Adrenal gland (tissue), 12 donors: ENCODE data around the gene MORF4L1. TPM values are rescaled to one million over a fixed set of nuclear protein-coding genes. Genes with fewer than 3 reads are reported as not detected.
A peak's percentile ranks its signal among the peaks of the same experiment; 100 is the strongest.

Source experiments
- DNase-seq, 7 donors: peaks; one replicate each; pipeline ENCODE4 v3.0.0-alpha.2; 2019 to 2020
- H3K27ac ChIP-seq, 5 donors: fragments of 200-600 bp; sonication (generic) in 4 of 5; 1 replicate in 3 of 5; 2 replicates in 2 of 5; pipeline versions ENCODE4 v1.5.1 to v1.8.0; 2016 to 2020; ENCODE audit warnings: mild to moderate bottlenecking in 1 of 5
- H3K27me3 ChIP-seq: fragments of 200-600 bp; 2 replicates; pipeline ENCODE4 v1.8.0; 2021
- H3K36me3 ChIP-seq, 2 donors: fragments of 200-600 bp; replicated peaks in 1 of 2; 1 replicate in 1 of 2; 2 replicates in 1 of 2; pipeline versions ENCODE4 v1.5.1 to v1.8.0; 2018 to 2022
- H3K4me1 ChIP-seq, 2 donors: fragments of 200-600 bp; replicated peaks in 1 of 2; 1 replicate in 1 of 2; 2 replicates in 1 of 2; pipeline versions ENCODE4 v1.5.1 to v1.8.0; 2018 to 2021
- H3K4me3 ChIP-seq, 4 donors: fragments of 200-600 bp; sonication (generic) in 3 of 4; one replicate each; pipeline ENCODE4 v1.5.1; 2016 to 2018
- H3K9me3 ChIP-seq, 3 donors: fragments of 200-600 bp; sonication (generic) in 1 of 3; replicated peaks in 1 of 3; 1 replicate in 2 of 3; 2 replicates in 1 of 3; pipeline versions ENCODE4 v1.5.1 to v1.8.0; 2016 to 2021
- POLR2A ChIP-seq, 2 donors: fragments of 450-650 bp; IDR thresholded peaks; one replicate each; pipeline ENCODE4 v1.6.1; 2017; ENCODE audit warnings: antibody characterized with exemption in 2 of 2, mild to moderate bottlenecking in 2 of 2, moderate library complexity in 1 of 2
- WGBS, 4 donors: extraction: QIAGEN DNeasy Blood & Tissue Kit in 2 of 4; methylation state at CpG; one replicate each; pipeline versions ENCODE4 v1.1.5 to v1.1.7; 2013 to 2017; 5-methylcytosine and 5-hydroxymethylcytosine counted together
- intact Hi-C, 2 donors: fragments of 100-400 bp; cut with DNase I; formaldehyde crosslinking; loops; one replicate each; pipeline versions ENCODE4 v1.14.1 to v1.15.0; 2022 to 2023
- polyA plus RNA-seq, 3 donors: library from polyadenylated mRNA; stranded (reverse); fragments of 200-250 nt in 2 of 3; fragments of 350-450 nt in 1 of 3; fragmentation: Illumina TruSeq in 1 of 3; extraction: RNeasy Lipid Tissue Mini Kit (QIAGEN cat#74804) in 1 of 3; gene quantifications; one replicate each; pipeline ENCODE4 v1.2.3, GENCODE V29; 2013 to 2014
- total RNA-seq, 9 donors: library from RNA; depleted of rRNA in 4 of 9; stranded (reverse); fragments of >200 nt in 4 of 9; fragments of 120-200 nt in 1 of 9; fragmentation: NEBNext Ultra II Directional in 1 of 9; extraction: Animal tissue kit (Norgen Biotek cat#: 25700) in 1 of 9; gene quantifications; one replicate each; pipeline versions ENCODE4 v1.1.0 to v1.2.4, GENCODE V29; 2013 to 2023
- TF ChIP-seq, protein P1 (sequence below), 6 experiments: fragments of 450-650 bp in 4 of 6; fragments of 200-600 bp in 2 of 6; sonication (generic) in 1 of 6; IDR thresholded peaks; 1 replicate in 5 of 6; 2 replicates in 1 of 6; pipeline versions ENCODE4 v1.5.1 to v1.8.0; 2016 to 2021; ENCODE audit warnings: antibody characterized with exemption in 6 of 6, mild to moderate bottlenecking in 2 of 6, moderate library complexity in 1 of 6
- donor health status: healthy with polysubstance abuse.
- donor health status: Bipolar disorder and iron deficiency.
- donor health status: DM: yes; HTN: yes; CAD: no.
- donor health status: DM: no; HTN: no; CAD: no.
- donor health status: DM: no; HTN: no; CAD: no.
- donor health status: DM: yes; HTN: yes; CAD: no.

MORF4L1 gene
- total and polyA plus RNA-seq, 12 donors, result 99.8 to 935 (median 342) TPM

DNA sequence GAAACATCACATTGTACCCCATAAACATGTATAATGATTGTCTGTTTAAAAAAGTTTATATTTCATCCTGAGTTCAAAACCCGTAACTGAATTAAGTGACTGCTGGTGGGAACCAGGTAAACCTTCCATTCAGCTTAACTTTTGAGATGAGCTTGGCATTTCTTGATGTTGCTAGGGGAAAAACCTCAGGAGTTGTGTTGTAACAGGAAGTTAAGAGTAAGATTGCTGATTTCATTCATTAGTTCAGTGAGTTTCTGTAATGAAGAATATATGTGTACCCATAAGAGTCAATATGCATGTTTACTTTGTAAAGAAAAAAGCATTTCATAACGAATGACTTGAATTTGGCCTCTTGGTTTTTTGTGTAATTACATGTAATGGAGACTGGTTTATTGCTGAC, 39.6 kb downstream of the MORF4L1 start:
- TF ChIP-seq POLR2A (IDR thresholded peaks at IDR 0.05), result no peak
- TF ChIP-seq, protein P1, sequence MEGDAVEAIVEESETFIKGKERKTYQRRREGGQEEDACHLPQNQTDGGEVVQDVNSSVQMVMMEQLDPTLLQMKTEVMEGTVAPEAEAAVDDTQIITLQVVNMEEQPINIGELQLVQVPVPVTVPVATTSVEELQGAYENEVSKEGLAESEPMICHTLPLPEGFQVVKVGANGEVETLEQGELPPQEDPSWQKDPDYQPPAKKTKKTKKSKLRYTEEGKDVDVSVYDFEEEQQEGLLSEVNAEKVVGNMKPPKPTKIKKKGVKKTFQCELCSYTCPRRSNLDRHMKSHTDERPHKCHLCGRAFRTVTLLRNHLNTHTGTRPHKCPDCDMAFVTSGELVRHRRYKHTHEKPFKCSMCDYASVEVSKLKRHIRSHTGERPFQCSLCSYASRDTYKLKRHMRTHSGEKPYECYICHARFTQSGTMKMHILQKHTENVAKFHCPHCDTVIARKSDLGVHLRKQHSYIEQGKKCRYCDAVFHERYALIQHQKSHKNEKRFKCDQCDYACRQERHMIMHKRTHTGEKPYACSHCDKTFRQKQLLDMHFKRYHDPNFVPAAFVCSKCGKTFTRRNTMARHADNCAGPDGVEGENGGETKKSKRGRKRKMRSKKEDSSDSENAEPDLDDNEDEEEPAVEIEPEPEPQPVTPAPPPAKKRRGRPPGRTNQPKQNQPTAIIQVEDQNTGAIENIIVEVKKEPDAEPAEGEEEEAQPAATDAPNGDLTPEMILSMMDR (IDR thresholded peaks at IDR 0.05), result no peak
- 82 to 92% (median 86%) methylated on average over 2 of the region's 2 CpGs for WGBS, 4 donors
- Histone ChIP-seq H3K9me3 (no peaks in the 10 kb centered on the region), H3K27me3 (no peaks in the 10 kb centered on the region), H3K27ac (no peak overlapping the region), H3K36me3 (peaks cover 0 to 35% of the 10 kb centered on the region in 2 donors), H3K4me3 (no peak overlapping the region), H3K4me1 (peaks cover 15 to 49% of the 10 kb centered on the region in 2 donors)
- intact Hi-C loops, result loop anchor here (5.0 to 10.0 kb wide), 3 partner anchors 65 to 272 kb away; no protein-coding TSS in a partner anchor
- DNase-seq, result no peak

GRCh38 chr15:78913012-78913411, 40.3 kb downstream of the MORF4L1 start:
- intact Hi-C loops, result loop anchor here (5.0 to 10.0 kb wide), 3 partner anchors 64 to 272 kb away; no protein-coding TSS in a partner anchor
- peaks cover 0 to 34% of the 10 kb centered on the region in 2 donors for H3K36me3 ChIP-seq
- no peaks in the 10 kb centered on the region for H3K27me3 ChIP-seq
- TF ChIP-seq, protein P1 (IDR thresholded peaks at IDR 0.05), result no peak
- TF ChIP-seq POLR2A (IDR thresholded peaks at IDR 0.05), result no peak
- WGBS, 4 donors, result 80 to 85% (median 82%) methylated on average over 3 of the region's 3 CpGs
- H3K27ac ChIP-seq, result no peak overlapping the region
- H3K9me3 ChIP-seq, result no peaks in the 10 kb centered on the region
- no peak for DNase-seq
- H3K4me3 ChIP-seq, result no peak overlapping the region
- peaks cover 15 to 54% of the 10 kb centered on the region in 2 donors for H3K4me1 ChIP-seq

DNA sequence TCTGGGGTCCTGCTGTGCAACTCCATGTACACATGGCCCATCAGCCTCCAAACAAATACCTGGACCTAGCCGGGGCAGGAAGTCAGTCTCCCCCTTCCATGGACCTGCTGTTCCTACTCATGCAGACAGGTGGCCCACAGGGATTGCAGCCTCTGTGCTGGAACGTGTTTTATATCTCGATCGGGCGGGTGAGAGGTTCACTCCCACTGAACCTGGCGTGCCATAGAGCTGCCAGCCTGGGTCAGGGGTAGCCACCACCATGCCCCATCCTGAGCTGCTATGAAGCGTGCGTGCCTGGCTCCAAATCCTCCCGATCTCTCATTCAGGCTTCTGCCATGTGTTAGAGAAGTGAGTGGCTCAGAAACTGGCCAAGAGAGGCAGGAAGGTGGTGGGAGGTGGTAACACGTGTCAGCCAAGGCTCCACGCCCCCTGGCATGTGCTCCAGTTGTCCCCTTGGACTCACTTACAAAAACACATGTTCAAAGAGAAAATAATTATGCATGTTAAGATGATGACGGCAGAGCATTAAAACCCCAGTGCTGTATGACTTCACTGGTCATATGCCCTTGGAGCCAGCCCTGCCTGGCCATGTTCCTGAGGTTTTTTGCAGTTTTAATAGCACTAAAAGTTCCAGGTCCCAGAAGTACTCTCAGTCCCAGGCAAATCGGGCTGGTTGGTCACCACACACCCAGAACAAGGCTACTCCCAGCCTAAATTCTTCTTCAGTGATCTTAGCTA, 41.5 kb downstream of the MORF4L1 start:
- peak in 6 of 7 donors; percentile 47 to 69 (median 57) for DNase-seq
- no peaks in the 10 kb centered on the region for H3K27me3 ChIP-seq
- peaks cover 15 to 51% of the 10 kb centered on the region in 2 donors for H3K4me1 ChIP-seq
- peak overlapping the region in 4 of 5 donors; percentile 34 to 83 (median 62) for H3K27ac ChIP-seq
- no peaks in the 10 kb centered on the region for H3K9me3 ChIP-seq
- no peak overlapping the region for H3K4me3 ChIP-seq
- TF ChIP-seq, protein P1 (IDR thresholded peaks at IDR 0.05), result peak; percentile 21 to 63 (median 56)
- TF ChIP-seq POLR2A (IDR thresholded peaks at IDR 0.05), result peak in 1 of 2 donors; percentile 21
- WGBS, 4 donors, result 54 to 60% (median 56%) methylated on average over 7 to 13 of the region's 13 CpGs
- intact Hi-C loops, result loop anchor here (5.0 to 10.0 kb wide), 3 partner anchors 63 to 271 kb away; no protein-coding TSS in a partner anchor
- peaks cover 0 to 39% of the 10 kb centered on the region in 2 donors for H3K36me3 ChIP-seq

DNA sequence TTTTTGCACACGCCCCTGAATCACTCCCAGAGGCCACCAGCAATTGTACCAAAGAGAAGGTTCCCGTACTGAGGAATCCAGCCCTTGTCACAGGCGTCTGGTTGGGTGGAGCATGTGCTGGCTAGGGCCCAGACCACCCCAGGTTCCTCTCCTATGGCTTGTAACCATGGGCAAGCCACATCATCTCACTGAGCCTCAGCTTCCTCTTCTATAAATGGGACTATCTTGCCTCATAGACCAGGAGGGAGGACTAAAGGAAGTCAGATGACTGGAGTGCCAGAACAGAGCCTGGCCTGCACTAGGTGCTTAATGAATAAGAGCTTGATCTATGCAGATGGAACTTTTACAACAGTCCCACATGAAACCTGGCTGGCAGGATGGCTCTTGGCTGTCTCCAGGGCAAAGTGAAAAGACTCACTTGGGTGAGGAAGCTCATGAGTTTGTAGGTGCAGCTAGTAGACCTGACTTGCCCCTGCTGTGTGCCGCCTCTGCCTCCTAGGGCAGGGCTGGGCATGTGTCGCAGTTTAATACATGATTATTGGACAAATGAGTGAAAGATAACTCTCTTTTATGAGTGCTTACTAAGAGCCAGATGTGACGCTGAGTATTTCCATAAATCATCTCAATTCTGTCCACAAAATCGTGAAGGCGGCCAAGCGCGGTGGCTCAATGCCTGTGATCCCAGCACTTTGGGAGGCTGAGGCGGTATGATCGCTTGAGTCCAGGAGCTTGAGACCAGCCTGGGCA, 42.8 kb downstream of the MORF4L1 start:
- Histone ChIP-seq H3K9me3 (no peaks in the 10 kb centered on the region), H3K36me3 (peaks cover 0 to 45% of the 10 kb centered on the region in 2 donors), H3K4me1 (peaks cover 15 to 44% of the 10 kb centered on the region in 2 donors), H3K27ac (peak overlapping the region in 3 of 5 donors; percentile 55 to 76 (median 69)), H3K4me3 (no peak overlapping the region), H3K27me3 (no peaks in the 10 kb centered on the region)
- DNase-seq, result peak in 4 of 7 donors; percentile 17 to 77 (median 70)
- intact Hi-C loops, result loop anchor here in 1 of 2 donors (10.0 kb wide), 1 partner anchor 269 kb away; no protein-coding TSS in a partner anchor
- WGBS, 4 donors, result 68 to 87% (median 79%) methylated on average over 11 to 12 of the region's 12 CpGs
- TF ChIP-seq, protein P1 (IDR thresholded peaks at IDR 0.05), result no peak
- no peak for TF ChIP-seq POLR2A (IDR thresholded peaks at IDR 0.05)
